ENCODE data around the gene GDF15. TPM values are rescaled to one million over a fixed set of nuclear protein-coding genes. Genes with fewer than 3 reads are reported as not detected.

The GDF15 gene
- total RNA-seq, 2 donors from 2014 or later, result 1.1 to 2.7 TPM

GRCh38 chr19:18392417-18392816, 6.5 kb downstream of the GDF15 start:
- Histone ChIP-seq H3K4me1 (peaks cover 0 to 15% of the 10 kb centered on the region in 2 donors), H3K36me3 (no peaks in the 10 kb centered on the region), H3K9me3 (no peaks in the 10 kb centered on the region), H3K4me3 (no peak overlapping the region), H3K27me3 (no peaks in the 10 kb centered on the region), H3K27ac (peak overlapping the region in 1 of 2 donors; percentile 28)
- TF ChIP-seq CTCF (IDR thresholded peaks at IDR 0.05), result no peak
- peak; percentile 72 for DNase-seq (ENCODE audit: low spot score)

GRCh38 chr19:18392926-18393325, 7.0 kb downstream of the GDF15 start:
- no peak for TF ChIP-seq CTCF (IDR thresholded peaks at IDR 0.05)
- DNase-seq (ENCODE audit: low spot score), result no peak
- Histone ChIP-seq H3K36me3 (no peaks in the 10 kb centered on the region), H3K4me1 (peaks cover 0 to 16% of the 10 kb centered on the region in 2 donors), H3K4me3 (no peak overlapping the region), H3K27me3 (no peaks in the 10 kb centered on the region), H3K9me3 (no peaks in the 10 kb centered on the region), H3K27ac (peak overlapping the region in 1 of 2 donors; percentile 28)

- TF ChIP-seq CTCF (IDR thresholded peaks at IDR 0.05), result no peak
- DNase-seq (ENCODE audit: low spot score), result no peak
- Histone ChIP-seq H3K4me1 (peaks cover 0 to 7% of the 10 kb centered on the region in 2 donors), H3K4me3 (no peak overlapping the region), H3K27ac (no peak overlapping the region), H3K9me3 (no peaks in the 10 kb centered on the region), H3K27me3 (no peaks in the 10 kb centered on the region), H3K36me3 (no peaks in the 10 kb centered on the region)
Measured at GRCh38 chr19:18393836-18394235, 7.9 kb downstream of the GDF15 start.

- Histone ChIP-seq H3K36me3 (no peaks in the 10 kb centered on the region), H3K9me3 (no peaks in the 10 kb centered on the region), H3K4me1 (peaks cover 0 to 6% of the 10 kb centered on the region in 2 donors), H3K27me3 (no peaks in the 10 kb centered on the region), H3K27ac (no peak overlapping the region), H3K4me3 (peak overlapping the region in 1 of 2 donors; percentile 39)
- TF ChIP-seq CTCF (IDR thresholded peaks at IDR 0.05), result no peak
- DNase-seq (ENCODE audit: low spot score), result no peak
Measured at GRCh38 chr19:18396471-18397241, 10.7 kb downstream of the GDF15 start.

GRCh38 chr19:18397242-18398202, 11.6 kb downstream of the GDF15 start, which contains the start of gene LRRC25:
TSS of gene LRRC25 (minus strand) at chr19:18397622. CDS start at chr19:18396963, 659 bp downstream.
- Histone ChIP-seq H3K36me3 (no peaks in the 10 kb centered on the region), H3K4me3 (peak within 1 kb of the TSS; percentile 14 to 39), H3K9me3 (no peaks in the 10 kb centered on the region), H3K27me3 (no peaks in the 10 kb centered on the region), H3K27ac (no peak within 1 kb of the TSS), H3K4me1 (peaks cover 0 to 10% of the 10 kb centered on the region in 2 donors)
- DNase-seq (ENCODE audit: low spot score), result no peak
- no peak for TF ChIP-seq CTCF (IDR thresholded peaks at IDR 0.05)
